ENCODE results near the gene FBXO36. TPM values are rescaled to one million over a fixed set of nuclear protein-coding genes. Genes with fewer than 3 reads are reported as not detected.

Gene FBXO36
- total and polyA plus RNA-seq, 2 of the 8 experiments (the other 6 are each of a cell fraction or from before 2014, with no cell fraction given) = 3.4 TPM

DNA sequence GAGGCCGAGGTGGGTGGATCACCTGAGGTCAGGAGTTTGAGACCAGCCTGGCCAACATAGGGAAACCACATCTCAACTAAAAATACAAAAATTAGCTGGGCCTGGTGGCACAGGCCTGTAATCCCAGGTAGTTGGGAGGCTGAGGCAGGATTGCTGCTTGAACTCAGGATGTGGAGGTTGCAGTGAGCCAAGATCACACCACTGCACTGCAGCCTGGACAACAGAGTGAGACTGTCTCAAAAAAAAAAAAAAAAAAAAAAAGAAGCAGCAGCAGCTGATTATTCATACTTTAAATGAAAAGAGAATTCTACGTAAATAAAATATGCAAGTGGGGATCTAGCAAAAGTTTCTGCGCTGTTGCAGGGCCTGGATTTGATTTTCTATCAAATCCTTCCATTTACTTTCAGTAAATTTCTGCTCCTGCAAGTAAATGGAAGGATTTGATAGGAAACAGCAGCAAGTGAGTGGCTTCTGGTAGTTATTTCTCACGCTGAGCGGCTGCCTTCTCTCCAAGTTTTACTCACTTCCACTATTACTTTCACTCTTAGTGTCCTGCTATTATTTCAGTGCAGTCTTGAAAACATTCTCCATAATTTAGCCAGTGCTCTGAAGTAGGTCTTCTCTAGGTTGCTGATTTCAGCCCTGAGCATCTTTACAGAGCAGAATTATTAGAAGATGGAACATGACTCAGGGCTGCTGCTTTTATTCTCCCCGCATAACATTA lies 78.0 kb downstream of the FBXO36 start:
- Histone ChIP-seq H4K5ac (ENCODE audit: insufficient read length, low read depth, low read length) (no peak overlapping the region), H3K9ac (replicated peaks in 1 of 4; ENCODE audit: extremely low read depth in 1 of 4, low read depth in 3 of 4, low read length in 3 of 4) (no peak overlapping the region), H4K8ac (ENCODE audit: extremely low read depth, insufficient read depth, low read length) (no peak overlapping the region), H3K9me3 (ENCODE audit: insufficient read depth in 2 of 2, low read depth in 1 of 2, low read length in 1 of 2) (no peaks in the 10 kb centered on the region), H3K79me2 (ENCODE audit: control insufficient read depth in 1 of 2, insufficient read depth in 2 of 2, low read length in 2 of 2) (no peaks in the 10 kb centered on the region), H2AFZ (ENCODE audit: low read length) (no peak overlapping the region), H2BK12ac (ENCODE audit: low read depth, low read length) (no peak overlapping the region), H4K91ac (replicated peaks; ENCODE audit: insufficient read length, low read length) (no peak overlapping the region), H3K79me1 (ENCODE audit: low read depth, low read length) (no peaks in the 10 kb centered on the region), H2AK5ac (ENCODE audit: low read depth, low read length) (no peak overlapping the region), H3K4me1 (replicated peaks in 1 of 4; ENCODE audit: control insufficient read depth in 3 of 4, insufficient read depth in 4 of 4, low read length in 3 of 4) (no peaks in the 10 kb centered on the region), H3K14ac (ENCODE audit: insufficient read length) (no peak overlapping the region), H3K18ac (ENCODE audit: extremely low read depth, low read length) (no peak overlapping the region), H3K4me2 (ENCODE audit: insufficient read depth in 1 of 2, low read depth in 2 of 2, low read length in 2 of 2) (no peak overlapping the region), H2BK20ac (ENCODE audit: low read length) (no peak overlapping the region), H2BK5ac (ENCODE audit: low read depth, low read length) (no peak overlapping the region), H3K56ac (replicated peaks; ENCODE audit: insufficient read length, low read depth, low read length) (no peak overlapping the region), H3K4ac (replicated peaks; ENCODE audit: insufficient read length, low read depth, low read length) (no peak overlapping the region), H2BK15ac (ENCODE audit: low read length) (no peak overlapping the region), H3K36me3 (ENCODE audit: control insufficient read depth in 2 of 4, insufficient read depth in 4 of 4, low read length in 3 of 4) (no peaks in the 10 kb centered on the region; a peak in 1 of 8 replicates), H3K23ac (ENCODE audit: insufficient read length) (no peak overlapping the region), H2BK120ac (replicated peaks; ENCODE audit: low read depth, low read length) (no peak overlapping the region), H3K4me3 (ENCODE audit: extremely low read depth in 1 of 4, insufficient read depth in 2 of 4, low read depth in 3 of 4, low read length in 4 of 4) (no peak overlapping the region), H3K23me2 (ENCODE audit: low read depth, low read length) (no peaks in the 10 kb centered on the region), H3K27ac (ENCODE audit: low read depth, low read length) (no peak overlapping the region), H3K27me3 (replicated peaks in 1 of 4; ENCODE audit: control insufficient read depth in 3 of 4, extremely low read depth in 1 of 4, insufficient read depth in 3 of 4, low read length in 3 of 4) (no peaks in the 10 kb centered on the region), H4K20me1 (replicated peaks in 1 of 2; ENCODE audit: control insufficient read depth in 1 of 2, insufficient read depth in 2 of 2, low read length in 2 of 2) (no peaks in the 10 kb centered on the region)
- no peak for DNase-seq (ENCODE audit: low read depth in 1 of 2, low spot score in 2 of 2)
- FAIRE-seq = no peak
- WGBS, 2 experiments (ENCODE audit: extremely low coverage in 1 of 2, insufficient coverage in 1 of 2, insufficient read length in 1 of 2, insufficient replicate concordance in 2 of 2, low coverage in 1 of 2, low lambda C conversion rate in 2 of 2, missing lambda C conversion rate in 1 of 2) = 88% methylated on average over 6 of the region's 6 CpGs; no CpG with 5 or more reads in 1 of the 2 experiments
- ChIA-PET POLR2A (ENCODE audit: partially characterized antibody) (no interaction called here), CTCF (ENCODE audit: partially characterized antibody) (interaction anchor here (0.7 to 1.0 kb wide), 2 partner anchors 12 to 199 kb away, joined by 3 to 4 read pairs; no protein-coding TSS in a partner anchor)
- TF ChIP-seq RFX5 (IDR thresholded peaks at IDR 0.05; ENCODE audit: borderline replicate concordance, low read depth, low read length) (no peak), TBP (IDR thresholded peaks at IDR 0.05; ENCODE audit: low read depth, low read length) (no peak), JUN (IDR thresholded peaks at IDR 0.05; ENCODE audit: low read depth, low read length) (no peak), RXRA (IDR thresholded peaks at IDR 0.05; ENCODE audit: insufficient read depth, low read depth, low read length) (no peak), ATF3 (IDR thresholded peaks at IDR 0.05; ENCODE audit: insufficient read depth, low read depth, low read length) (no peak), SRF (IDR thresholded peaks at IDR 0.05; ENCODE audit: low read depth, low read length) (no peak), BRCA1 (IDR thresholded peaks at IDR 0.05; ENCODE audit: low read depth, low read length) (no peak), CHD2 (IDR thresholded peaks at IDR 0.05; ENCODE audit: low read length) (no peak), GABPA (IDR thresholded peaks at IDR 0.05; ENCODE audit: borderline replicate concordance, insufficient read depth, low read length) (no peak), POLR2A (IDR thresholded peaks at IDR 0.05; ENCODE audit: control extremely low read depth in 1 of 2, low read depth in 2 of 2, low read length in 2 of 2) (no peak)
